OCI-LY3 (cell line): ENCODE measurements around the gene OR4Q2.

Source experiments
- H2AFZ ChIP-seq: fragments of 200-600, 300-600 bp; shearing (Covaris generic); 2 replicates; pipeline ENCODE4 v1.6.0; 2014; ENCODE audit warnings: antibody characterized with exemption, low read depth, low read length
- H3K27ac ChIP-seq: fragments of 200-600, 300-600 bp; sonication (generic); 2 replicates; pipeline ENCODE4 v1.5.1; 2014; ENCODE audit warnings: mild to moderate bottlenecking, low read length, moderate library complexity, mixed read lengths
- H3K27me3 ChIP-seq: fragments of 200-600, 300-600 bp; sonication (generic); 2 replicates; pipeline ENCODE4 v1.6.1; 2014; ENCODE audit warnings: low read depth, low read length, mixed read lengths
- H3K36me3 ChIP-seq: fragments of 200-600, 300-600 bp; sonication (generic); replicated peaks from 2 replicates; pipeline ENCODE3; 2014; ENCODE audit warnings: low read depth, low read length, mixed read lengths
- H3K4me1 ChIP-seq: fragments of 300-600, 200-600 bp; sonication (generic); 2 replicates; pipeline ENCODE4 v1.6.1; 2014; ENCODE audit warnings: low read length, mixed read lengths
- H3K4me2 ChIP-seq: fragments of 200-600, 300-600 bp; sonication (generic); 2 replicates; pipeline ENCODE4 v1.6.1; 2014; ENCODE audit warnings: low read length, mixed read lengths
- H3K4me3 ChIP-seq: fragments of 300-600, 200-600 bp; sonication (generic); 2 replicates; pipeline ENCODE4 v1.5.1; 2014; ENCODE audit warnings: antibody characterized with exemption, mild to moderate bottlenecking, low read length, moderate library complexity
- H3K79me2 ChIP-seq: fragments of 300-600, 200-600 bp; shearing (Covaris generic); 2 replicates; pipeline ENCODE4 v1.6.1; 2014; ENCODE audit warnings: mild to moderate bottlenecking, low read length, mixed read lengths
- H3K9ac ChIP-seq: fragments of 300-600, 200-600 bp; shearing (Covaris generic); 2 replicates; pipeline ENCODE4 v1.6.0; 2014; ENCODE audit warnings: mild to moderate bottlenecking, low read length, moderate library complexity
- H3K9me3 ChIP-seq: fragments of 200-600, 300-600 bp; shearing (Covaris generic); 2 replicates; pipeline ENCODE4 v1.6.1; 2014; ENCODE audit warnings: low read length, mixed read lengths; ENCODE audit not compliant: insufficient read depth
- H4K20me1 ChIP-seq: fragments of 200-600, 300-600 bp; sonication (generic); 2 replicates; pipeline ENCODE4 v1.6.1; 2016; ENCODE audit warnings: low read length, mixed read lengths; ENCODE audit not compliant: insufficient read depth
- EZH2phosphoT487 ChIP-seq: fragments of 200-600 bp; shearing (Covaris generic); IDR thresholded peaks from 2 replicates; pipeline ENCODE4 v1.6.1; 2018; ENCODE audit warnings: antibody characterized with exemption, mixed run types, low read depth
- TF ChIP-seq, protein P1 (sequence below): fragments of 200-600, 300-600 bp; sonication (generic); IDR thresholded peaks from 2 replicates; pipeline ENCODE4 v1.5.1; 2014; ENCODE audit warnings: antibody characterized with exemption, low read length, low read depth

The OR4Q2 gene

DNA sequence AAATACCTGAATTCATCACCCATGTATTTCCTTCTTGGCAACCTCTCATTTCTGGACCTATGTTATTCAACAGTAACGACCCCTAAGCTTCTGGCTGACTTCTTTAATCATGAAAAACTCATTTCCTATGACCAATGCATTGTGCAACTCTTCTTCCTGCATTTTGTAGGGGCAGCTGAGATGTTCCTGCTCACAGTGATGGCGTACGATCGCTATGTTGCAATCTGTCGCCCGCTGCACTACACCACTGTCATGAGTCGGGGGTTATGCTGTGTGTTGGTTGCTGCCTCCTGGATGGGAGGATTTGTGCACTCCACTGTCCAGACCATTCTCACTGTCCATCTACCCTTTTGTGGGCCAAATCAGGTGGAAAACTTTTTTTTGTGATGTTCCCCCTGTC, 356 bp downstream of the OR4Q2 start:
- Histone ChIP-seq H3K4me1 (no peaks in the 10 kb centered on the region), H4K20me1 (no peaks in the 10 kb centered on the region), H3K9me3 (no peaks in the 10 kb centered on the region), H3K9ac (no peak overlapping the region), H3K36me3 (no peaks in the 10 kb centered on the region), H3K27ac (no peak overlapping the region), H3K27me3 (no peaks in the 10 kb centered on the region), H3K79me2 (no peaks in the 10 kb centered on the region), H2AFZ (no peak overlapping the region), H3K4me2 (no peak overlapping the region), H3K4me3 (no peak overlapping the region)
- TF ChIP-seq, protein P1, sequence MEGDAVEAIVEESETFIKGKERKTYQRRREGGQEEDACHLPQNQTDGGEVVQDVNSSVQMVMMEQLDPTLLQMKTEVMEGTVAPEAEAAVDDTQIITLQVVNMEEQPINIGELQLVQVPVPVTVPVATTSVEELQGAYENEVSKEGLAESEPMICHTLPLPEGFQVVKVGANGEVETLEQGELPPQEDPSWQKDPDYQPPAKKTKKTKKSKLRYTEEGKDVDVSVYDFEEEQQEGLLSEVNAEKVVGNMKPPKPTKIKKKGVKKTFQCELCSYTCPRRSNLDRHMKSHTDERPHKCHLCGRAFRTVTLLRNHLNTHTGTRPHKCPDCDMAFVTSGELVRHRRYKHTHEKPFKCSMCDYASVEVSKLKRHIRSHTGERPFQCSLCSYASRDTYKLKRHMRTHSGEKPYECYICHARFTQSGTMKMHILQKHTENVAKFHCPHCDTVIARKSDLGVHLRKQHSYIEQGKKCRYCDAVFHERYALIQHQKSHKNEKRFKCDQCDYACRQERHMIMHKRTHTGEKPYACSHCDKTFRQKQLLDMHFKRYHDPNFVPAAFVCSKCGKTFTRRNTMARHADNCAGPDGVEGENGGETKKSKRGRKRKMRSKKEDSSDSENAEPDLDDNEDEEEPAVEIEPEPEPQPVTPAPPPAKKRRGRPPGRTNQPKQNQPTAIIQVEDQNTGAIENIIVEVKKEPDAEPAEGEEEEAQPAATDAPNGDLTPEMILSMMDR, result no peak
- no peak for TF ChIP-seq EZH2phosphoT487

DNA sequence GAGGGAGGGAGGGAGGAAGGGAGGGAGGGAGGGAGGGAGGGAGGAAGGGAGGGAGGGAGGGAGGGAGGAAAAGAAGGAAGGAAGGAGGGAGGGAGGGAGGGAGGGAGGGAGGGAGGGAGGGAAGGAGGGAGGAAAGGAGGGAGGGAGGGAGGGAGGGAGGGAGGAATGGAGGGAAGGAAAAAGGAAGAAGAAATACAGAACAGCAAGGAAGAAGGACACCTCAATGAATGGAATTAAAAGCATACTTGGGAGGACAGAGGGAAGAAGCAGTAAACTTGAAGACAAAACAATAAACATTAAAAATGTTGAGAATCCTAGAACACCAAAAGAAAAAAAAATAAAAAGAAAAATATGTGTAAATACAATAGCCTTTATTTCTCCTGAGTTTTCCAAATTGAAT, 6.2 kb downstream of the OR4Q2 start:
- Histone ChIP-seq H3K4me3 (no peak overlapping the region), H3K27ac (no peak overlapping the region), H3K4me1 (peaks cover 5% of the 10 kb centered on the region), H4K20me1 (no peaks in the 10 kb centered on the region), H3K4me2 (no peak overlapping the region), H3K9me3 (no peaks in the 10 kb centered on the region), H3K36me3 (no peaks in the 10 kb centered on the region), H3K9ac (no peak overlapping the region), H3K27me3 (no peaks in the 10 kb centered on the region), H2AFZ (no peak overlapping the region), H3K79me2 (no peaks in the 10 kb centered on the region)
- TF ChIP-seq, protein P1, result no peak
- no peak for TF ChIP-seq EZH2phosphoT487

DNA sequence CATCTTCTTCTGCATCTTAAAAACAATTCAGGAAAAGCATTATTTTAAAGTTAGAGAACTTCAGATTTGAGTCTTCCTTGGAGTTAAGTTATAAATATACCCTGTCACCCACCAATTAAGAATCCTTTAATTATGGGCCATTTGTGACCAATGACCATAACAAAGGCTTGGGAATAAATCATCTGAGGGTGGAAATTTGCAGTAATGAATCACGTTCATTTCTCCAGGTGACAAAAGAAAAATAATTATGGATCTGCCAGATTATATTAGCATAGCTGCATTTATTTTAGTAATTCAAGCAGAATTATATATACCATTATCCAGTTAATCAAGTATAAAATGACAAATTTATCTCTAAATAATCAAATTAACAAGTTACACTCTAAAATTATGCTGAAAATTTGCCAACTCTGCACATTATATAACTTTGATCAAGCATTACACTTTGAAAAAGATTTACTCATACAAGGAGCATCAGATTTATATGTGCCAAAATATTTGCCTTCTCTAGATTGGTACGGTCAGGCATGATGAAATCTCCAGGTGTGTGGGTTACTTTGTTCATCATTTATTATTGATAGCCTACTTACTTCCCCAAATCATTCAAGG, 17.4 kb downstream of the OR4Q2 start, which contains the start of gene OR4K14:
TSS of gene OR4K14 (minus strand) at position 51 of the 609 bp plus-strand sequence. CDS start 4,114 bp downstream, outside the sequence.
- Histone ChIP-seq H3K9me3 (no peaks in the 10 kb centered on the region), H3K4me2 (no peak within 1 kb of the TSS), H3K36me3 (no peaks in the 10 kb centered on the region), H3K4me3 (no peak within 1 kb of the TSS), H3K9ac (no peak within 1 kb of the TSS), H3K79me2 (no peaks in the 10 kb centered on the region), H3K4me1 (no peaks in the 10 kb centered on the region), H3K27ac (no peak within 1 kb of the TSS), H4K20me1 (no peaks in the 10 kb centered on the region), H3K27me3 (no peaks in the 10 kb centered on the region), H2AFZ (no peak within 1 kb of the TSS)
- no peak for TF ChIP-seq EZH2phosphoT487
- TF ChIP-seq, protein P1, result no peak

DNA sequence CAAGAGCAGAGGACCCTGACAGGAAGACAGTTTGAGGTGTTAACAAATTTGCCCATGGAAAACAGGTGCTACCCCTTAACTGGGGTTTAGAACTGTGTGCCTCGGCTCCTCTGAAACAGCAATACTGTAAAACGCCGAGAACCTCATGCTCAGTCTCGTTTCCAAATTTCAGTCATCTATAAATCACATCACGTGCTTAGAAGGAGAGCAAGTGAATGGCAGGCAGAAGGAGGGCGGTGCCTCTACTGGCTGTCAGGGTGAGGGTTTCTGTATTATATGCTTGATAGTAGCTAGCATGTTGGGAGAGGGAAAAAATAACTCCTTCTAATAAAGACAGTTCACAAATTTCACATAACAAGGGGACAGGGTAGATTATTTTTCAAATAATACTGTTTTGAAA, 29.1 kb downstream of the OR4Q2 start:
- Histone ChIP-seq H2AFZ (no peak overlapping the region), H3K4me2 (no peak overlapping the region), H3K27ac (no peak overlapping the region), H3K36me3 (no peaks in the 10 kb centered on the region), H3K4me1 (no peaks in the 10 kb centered on the region), H3K9me3 (no peaks in the 10 kb centered on the region), H3K27me3 (no peaks in the 10 kb centered on the region), H3K9ac (no peak overlapping the region), H4K20me1 (no peaks in the 10 kb centered on the region), H3K4me3 (no peak overlapping the region), H3K79me2 (no peaks in the 10 kb centered on the region)
- no peak for TF ChIP-seq EZH2phosphoT487
- TF ChIP-seq, protein P1, result no peak
